Adipocyte (in vitro differentiated cells): ENCODE results near the gene SCAF1.

Source experiments
- DNase-seq: peaks from one replicate; pipeline ENCODE4 v3.0.0-alpha.2; 2015; ENCODE audit warnings: low read depth
- H3K27me3 ChIP-seq: replicated peaks from 2 replicates; pipeline ENCODE4 v1.7.0; 2013; ENCODE audit warnings: mild to moderate bottlenecking, low read length, moderate library complexity; ENCODE audit not compliant: control insufficient read depth, insufficient read depth
- H3K36me3 ChIP-seq: 2 replicates; pipeline ENCODE4 v1.7.0; 2013; ENCODE audit warnings: low read length, mild to moderate bottlenecking, moderate library complexity; ENCODE audit not compliant: control insufficient read depth, insufficient read depth, severe bottlenecking
- H3K4me1 ChIP-seq: 2 replicates; pipeline ENCODE4 v1.7.0; 2013; ENCODE audit warnings: mild to moderate bottlenecking, low read length, moderate library complexity; ENCODE audit not compliant: control insufficient read depth, insufficient read depth
- H3K4me3 ChIP-seq: 2 replicates; pipeline ENCODE4 v1.7.0; 2013; ENCODE audit warnings: mild to moderate bottlenecking, low read length, moderate library complexity
- H3K9ac ChIP-seq: 2 replicates; pipeline ENCODE4 v1.7.0; 2013; ENCODE audit warnings: mild to moderate bottlenecking, low read length, moderate library complexity
- H3K9me3 ChIP-seq: 2 replicates; pipeline ENCODE4 v1.7.0; 2013; ENCODE audit warnings: mild to moderate bottlenecking, low read length, moderate library complexity; ENCODE audit not compliant: control insufficient read depth

Gene SCAF1

GRCh38 chr19:49696115-49696514 is 54.1 kb downstream of the SCAF1 start:
- Histone ChIP-seq H3K36me3 (no peaks in the 10 kb centered on the region), H3K4me1 (no peaks in the 10 kb centered on the region), H3K9ac (no peak overlapping the region)

GRCh38 chr19:49696865-49697264 is 54.9 kb downstream of the SCAF1 start:
- no peak for DNase-seq
- no peaks in the 10 kb centered on the region for H3K9me3 ChIP-seq
- H3K4me3 ChIP-seq = no peak overlapping the region
- no peak overlapping the region for H3K9ac ChIP-seq
- no peaks in the 10 kb centered on the region for H3K4me1 ChIP-seq
- H3K27me3 ChIP-seq = no peaks in the 10 kb centered on the region
- no peaks in the 10 kb centered on the region for H3K36me3 ChIP-seq

More at GRCh38 chr19:49696115-49696514, 54.1 kb downstream of the SCAF1 start:
- Histone ChIP-seq H3K4me3 (no peak overlapping the region), H3K9me3 (no peaks in the 10 kb centered on the region), H3K27me3 (no peaks in the 10 kb centered on the region)
- DNase-seq = no peak

GRCh38 chr19:49699364-49699763 is 57.4 kb downstream of the SCAF1 start:
- no peaks in the 10 kb centered on the region for H3K27me3 ChIP-seq
- no peaks in the 10 kb centered on the region for H3K4me1 ChIP-seq
- no peak for DNase-seq
- no peaks in the 10 kb centered on the region for H3K36me3 ChIP-seq
- H3K4me3 ChIP-seq = no peak overlapping the region
- no peaks in the 10 kb centered on the region for H3K9me3 ChIP-seq
- H3K9ac ChIP-seq = no peak overlapping the region

GRCh38 chr19:49700563-49700962 is 58.6 kb downstream of the SCAF1 start:
- Histone ChIP-seq H3K9me3 (no peaks in the 10 kb centered on the region), H3K27me3 (no peaks in the 10 kb centered on the region), H3K4me3 (no peak overlapping the region), H3K36me3 (no peaks in the 10 kb centered on the region), H3K9ac (no peak overlapping the region), H3K4me1 (no peaks in the 10 kb centered on the region)
- DNase-seq = no peak

- H3K4me3 ChIP-seq = no peak overlapping the region
- H3K36me3 ChIP-seq = no peaks in the 10 kb centered on the region
- no peaks in the 10 kb centered on the region for H3K27me3 ChIP-seq
- no peaks in the 10 kb centered on the region for H3K9me3 ChIP-seq
- DNase-seq = no peak
- no peaks in the 10 kb centered on the region for H3K4me1 ChIP-seq
- no peak overlapping the region for H3K9ac ChIP-seq
Observed at GRCh38 chr19:49701271-49701786, 59.3 kb downstream of the SCAF1 start.

- Histone ChIP-seq H3K4me3 (no peak overlapping the region), H3K4me1 (no peaks in the 10 kb centered on the region), H3K9me3 (no peaks in the 10 kb centered on the region), H3K36me3 (no peaks in the 10 kb centered on the region), H3K27me3 (no peaks in the 10 kb centered on the region), H3K9ac (no peak overlapping the region)
- DNase-seq = no peak
Observed at GRCh38 chr19:49704888-49705642, 63.1 kb downstream of the SCAF1 start.

- H3K9ac ChIP-seq = no peak overlapping the region
- H3K9me3 ChIP-seq = no peaks in the 10 kb centered on the region
- DNase-seq = no peak
- H3K4me3 ChIP-seq = no peak overlapping the region
- H3K4me1 ChIP-seq = peaks cover 4% of the 10 kb centered on the region
- H3K36me3 ChIP-seq = no peaks in the 10 kb centered on the region
- H3K27me3 ChIP-seq = no peaks in the 10 kb centered on the region
Observed at GRCh38 chr19:49705919-49706318, 63.9 kb downstream of the SCAF1 start.
